ENCODE data around the gene SCARB2. TPM values are rescaled to one million over a fixed set of nuclear protein-coding genes. Genes with fewer than 3 reads are reported as not detected.

Gene SCARB2
- total and polyA plus RNA-seq, 12 donors: 76.6 to 199 (median 105) TPM

DNA sequence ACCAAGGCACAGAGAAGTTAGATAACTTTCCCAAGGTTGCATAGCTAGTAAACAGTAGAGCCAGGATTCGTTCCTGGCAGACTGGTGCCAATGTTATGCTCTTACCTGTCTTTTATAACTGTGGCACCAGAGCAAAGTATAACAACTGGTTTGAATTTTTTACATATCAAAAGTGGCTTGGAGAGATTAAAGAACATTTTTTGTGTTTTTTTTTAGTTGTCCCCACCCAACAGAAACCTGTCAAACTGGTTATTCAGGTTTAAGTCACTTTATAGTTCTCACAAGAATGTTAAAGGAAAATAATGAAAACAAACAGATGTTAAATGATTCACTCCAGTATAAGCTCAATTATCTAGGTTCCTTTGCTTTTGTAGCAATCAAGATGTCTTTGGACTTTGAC, 22.3 kb upstream of the SCARB2 start:
- Histone ChIP-seq H3K27ac (no peak overlapping the region), H3K27me3 (no peaks in the 10 kb centered on the region), H3K9me3 (peaks cover 0 to 18% (median 11%) of the 10 kb centered on the region in 11 donors), H3K4me3 (no peak overlapping the region), H3K4me1 (peaks cover 0 to 5% (median 0%) of the 10 kb centered on the region in 9 donors), H3K36me3 (no peaks in the 10 kb centered on the region)
- ATAC-seq (no peak), DNase-seq (no peak)
- TF ChIP-seq, protein P1, sequence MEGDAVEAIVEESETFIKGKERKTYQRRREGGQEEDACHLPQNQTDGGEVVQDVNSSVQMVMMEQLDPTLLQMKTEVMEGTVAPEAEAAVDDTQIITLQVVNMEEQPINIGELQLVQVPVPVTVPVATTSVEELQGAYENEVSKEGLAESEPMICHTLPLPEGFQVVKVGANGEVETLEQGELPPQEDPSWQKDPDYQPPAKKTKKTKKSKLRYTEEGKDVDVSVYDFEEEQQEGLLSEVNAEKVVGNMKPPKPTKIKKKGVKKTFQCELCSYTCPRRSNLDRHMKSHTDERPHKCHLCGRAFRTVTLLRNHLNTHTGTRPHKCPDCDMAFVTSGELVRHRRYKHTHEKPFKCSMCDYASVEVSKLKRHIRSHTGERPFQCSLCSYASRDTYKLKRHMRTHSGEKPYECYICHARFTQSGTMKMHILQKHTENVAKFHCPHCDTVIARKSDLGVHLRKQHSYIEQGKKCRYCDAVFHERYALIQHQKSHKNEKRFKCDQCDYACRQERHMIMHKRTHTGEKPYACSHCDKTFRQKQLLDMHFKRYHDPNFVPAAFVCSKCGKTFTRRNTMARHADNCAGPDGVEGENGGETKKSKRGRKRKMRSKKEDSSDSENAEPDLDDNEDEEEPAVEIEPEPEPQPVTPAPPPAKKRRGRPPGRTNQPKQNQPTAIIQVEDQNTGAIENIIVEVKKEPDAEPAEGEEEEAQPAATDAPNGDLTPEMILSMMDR (IDR thresholded peaks at IDR 0.05): no peak
- WGBS, 2 donors: 44 to 63% methylated on average over 1 of the region's 1 CpG
- intact Hi-C loops (cut with DNase I): no loop called here

DNA sequence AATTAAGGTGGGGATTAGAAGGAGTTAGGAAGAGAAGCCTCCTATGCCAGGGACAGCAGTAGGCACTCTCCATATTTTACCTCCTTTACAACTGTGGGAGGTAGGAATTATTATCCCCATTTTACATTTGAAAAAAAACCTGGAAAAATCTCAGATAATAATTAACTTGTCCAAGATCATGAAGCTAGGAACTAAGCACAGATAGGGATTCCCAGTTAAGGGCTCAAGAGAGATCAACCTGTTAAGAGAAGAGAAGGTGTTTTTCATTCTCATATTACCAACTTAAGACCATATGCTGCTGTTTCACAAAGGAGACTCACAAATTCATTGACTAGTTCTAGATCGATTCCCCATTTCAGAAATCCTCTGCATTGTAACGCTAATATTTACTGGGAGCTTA, 21.8 kb upstream of the SCARB2 start:
- DNase-seq (no peak), ATAC-seq (no peak)
- WGBS, 2 donors: 94 to 95% methylated on average over 2 of the region's 2 CpGs
- Histone ChIP-seq H3K27me3 (no peaks in the 10 kb centered on the region), H3K9me3 (peaks cover 0 to 13% (median 7%) of the 10 kb centered on the region in 11 donors), H3K4me1 (peaks cover 0 to 5% (median 0%) of the 10 kb centered on the region in 9 donors), H3K36me3 (no peaks in the 10 kb centered on the region), H3K4me3 (no peak overlapping the region), H3K27ac (no peak overlapping the region)
- TF ChIP-seq, protein P1 (IDR thresholded peaks at IDR 0.05): no peak
- intact Hi-C loops (cut with DNase I): no loop called here

DNA sequence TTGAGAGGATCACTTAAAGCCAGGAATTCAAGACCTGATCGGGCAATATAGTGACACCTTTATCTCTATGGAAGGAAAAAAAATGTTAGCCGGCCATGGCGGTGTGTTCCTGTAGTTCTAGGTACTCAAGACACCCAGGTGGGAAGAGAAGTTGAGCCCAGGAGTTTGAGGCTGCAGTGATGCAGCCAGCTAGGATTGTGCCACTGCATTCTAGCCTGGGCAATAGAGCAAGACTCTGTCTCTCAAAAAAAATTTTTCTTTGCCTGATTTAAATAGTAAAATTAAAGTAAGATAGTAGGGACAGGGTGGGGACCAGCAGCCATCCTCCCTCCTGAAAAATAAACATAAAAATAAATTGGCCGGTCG, 21.0 kb upstream of the SCARB2 start:
- TF ChIP-seq, protein P1 (IDR thresholded peaks at IDR 0.05): no peak
- H3K36me3 ChIP-seq: no peaks in the 10 kb centered on the region
- H3K4me1 ChIP-seq: peaks cover 0 to 5% (median 0%) of the 10 kb centered on the region in 9 donors
- peaks cover 0 to 6% (median 0%) of the 10 kb centered on the region in 11 donors for H3K9me3 ChIP-seq
- intact Hi-C loops (cut with DNase I): no loop called here
- peak overlapping the region in 1 of 10 donors; percentile 48 for H3K4me3 ChIP-seq
- no peaks in the 10 kb centered on the region for H3K27me3 ChIP-seq
- DNase-seq (no peak), ATAC-seq (no peak)
- WGBS, 2 donors: 94 to 95% methylated on average over 5 of the region's 5 CpGs
- H3K27ac ChIP-seq: peak overlapping the region in 1 of 10 donors; percentile 19

DNA sequence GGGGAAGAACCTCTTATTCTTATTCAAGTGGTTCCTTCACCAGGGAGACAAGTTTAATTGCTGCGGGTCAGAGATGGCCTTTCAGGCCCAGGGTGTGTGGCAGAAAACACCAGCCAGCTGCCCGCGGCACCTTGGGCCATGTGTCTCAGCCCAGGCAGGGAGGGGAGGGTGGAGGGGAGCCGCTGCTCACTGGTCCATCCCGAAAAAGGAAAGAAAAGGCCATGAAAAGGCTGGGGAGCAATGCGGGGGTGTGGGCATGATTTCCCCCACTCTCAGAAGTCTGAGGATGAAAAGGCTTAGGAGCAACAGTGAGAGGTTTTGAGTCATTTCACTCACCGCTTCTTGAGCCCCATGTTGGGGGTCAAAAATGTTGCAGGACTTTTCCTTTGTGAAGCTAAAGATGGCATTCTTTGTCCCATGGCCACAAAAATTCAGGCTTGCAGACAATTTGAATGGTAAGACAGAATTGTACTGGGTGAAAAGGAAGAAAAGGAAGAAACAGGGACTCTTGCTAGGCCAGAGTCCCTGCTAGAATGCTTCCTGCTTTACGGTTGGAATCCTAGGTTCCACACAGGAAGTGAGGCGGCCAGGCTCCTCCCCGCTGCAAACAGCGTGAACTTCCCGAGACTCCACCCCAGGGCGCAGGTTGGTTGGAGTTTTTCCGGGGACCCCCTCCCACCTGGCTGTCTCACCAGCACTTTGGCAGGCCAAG, 20.5 kb upstream of the SCARB2 start:
- intact Hi-C loops (cut with DNase I): no loop called here
- Histone ChIP-seq H3K4me3 (peak overlapping the region in 1 of 10 donors; percentile 48), H3K27ac (peak overlapping the region in 1 of 10 donors; percentile 19), H3K27me3 (no peaks in the 10 kb centered on the region), H3K9me3 (peaks cover 0 to 6% (median 0%) of the 10 kb centered on the region in 11 donors), H3K4me1 (peaks cover 0 to 5% (median 0%) of the 10 kb centered on the region in 9 donors), H3K36me3 (no peaks in the 10 kb centered on the region)
- ATAC-seq: peak in 1 of 8 donors; percentile 76
- 73 to 84% methylated on average over 14 of the region's 14 CpGs for WGBS, 2 donors
- TF ChIP-seq, protein P1 (IDR thresholded peaks at IDR 0.05): no peak
- no peak for DNase-seq
